Measurements from ENCODE around the gene FNDC3B.

GRCh38 chr3:172391592-172392302, 352.4 kb downstream of the FNDC3B start:
- TF ChIP-seq MAZ (IDR thresholded peaks at IDR 0.05; ENCODE audit: borderline replicate concordance, low read depth, low read length) (no peak), ELK1 (IDR thresholded peaks at IDR 0.05; ENCODE audit: low read depth, low read length) (no peak), POLR2AphosphoS2 (conservative IDR thresholded peaks at IDR 0.05; ENCODE audit: low read length) (no peak), FOSL2 (IDR thresholded peaks at IDR 0.05) (no peak), FOSL2 (CRISPR knock-in tag; IDR thresholded peaks at IDR 0.05) (no peak)
- TF ChIP-seq, protein P1, sequence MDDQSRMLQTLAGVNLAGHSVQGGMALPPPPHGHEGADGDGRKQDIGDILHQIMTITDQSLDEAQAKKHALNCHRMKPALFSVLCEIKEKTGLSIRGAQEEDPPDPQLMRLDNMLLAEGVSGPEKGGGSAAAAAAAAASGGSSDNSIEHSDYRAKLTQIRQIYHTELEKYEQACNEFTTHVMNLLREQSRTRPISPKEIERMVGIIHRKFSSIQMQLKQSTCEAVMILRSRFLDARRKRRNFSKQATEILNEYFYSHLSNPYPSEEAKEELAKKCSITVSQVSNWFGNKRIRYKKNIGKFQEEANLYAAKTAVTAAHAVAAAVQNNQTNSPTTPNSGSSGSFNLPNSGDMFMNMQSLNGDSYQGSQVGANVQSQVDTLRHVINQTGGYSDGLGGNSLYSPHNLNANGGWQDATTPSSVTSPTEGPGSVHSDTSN (IDR thresholded peaks at IDR 0.05): no peak

Data from A549 (cell line).